ENCODE results near the gene NHS.

Gene NHS

GRCh38 chrX:17633546-17633945 lies 258.5 kb downstream of the NHS start:
- DNase-seq: no peak

GRCh38 chrX:17634542-17635207 lies 259.7 kb downstream of the NHS start:
- DNase-seq: no peak

- DNase-seq: no peak
These were observed 260.2 kb downstream of the NHS start for GRCh38 chrX:17635231-17635630.

GRCh38 chrX:17637235-17637634 lies 262.2 kb downstream of the NHS start:
- DNase-seq: no peak

- no peak for DNase-seq
These were observed 263.7 kb downstream of the NHS start for GRCh38 chrX:17638731-17639130.

GRCh38 chrX:17642891-17643290 lies 267.9 kb downstream of the NHS start:
- DNase-seq: no peak

GRCh38 chrX:17643528-17643927 lies 268.5 kb downstream of the NHS start:
- no peak for DNase-seq

- DNase-seq: no peak
These were observed 269.0 kb downstream of the NHS start for GRCh38 chrX:17644001-17644400.

- peak; percentile 22 for DNase-seq
These were observed 279.1 kb downstream of the NHS start for GRCh38 chrX:17654116-17654515.

GRCh38 chrX:17655211-17656034 lies 280.4 kb downstream of the NHS start:
- DNase-seq: no peak

GRCh38 chrX:17656035-17656418 lies 281.0 kb downstream of the NHS start:
- DNase-seq: no peak

GRCh38 chrX:17656556-17656955 lies 281.6 kb downstream of the NHS start:
- no peak for DNase-seq

GRCh38 chrX:17662391-17662790 lies 287.4 kb downstream of the NHS start:
- DNase-seq: no peak

- no peak for DNase-seq
These were observed 293.9 kb downstream of the NHS start for GRCh38 chrX:17668929-17669328.

GRCh38 chrX:17669458-17669857 lies 294.5 kb downstream of the NHS start:
- DNase-seq: no peak

- DNase-seq: no peak
These were observed 294.9 kb downstream of the NHS start for GRCh38 chrX:17669891-17670290.

- no peak for DNase-seq
These were observed 295.9 kb downstream of the NHS start for GRCh38 chrX:17670874-17671273.

GRCh38 chrX:17674601-17675000 lies 299.6 kb downstream of the NHS start:
- no peak for DNase-seq

GRCh38 chrX:17679261-17679660 lies 304.3 kb downstream of the NHS start:
- DNase-seq: no peak

GRCh38 chrX:17679820-17680219 lies 304.8 kb downstream of the NHS start:
- no peak for DNase-seq

GRCh38 chrX:17680732-17681413 lies 305.9 kb downstream of the NHS start:
- no peak for DNase-seq

GRCh38 chrX:17682259-17682658 lies 307.3 kb downstream of the NHS start:
- DNase-seq: peak; percentile 3

GRCh38 chrX:17685026-17685425 lies 310.0 kb downstream of the NHS start:
- DNase-seq: no peak

GRCh38 chrX:17687648-17688047 lies 312.6 kb downstream of the NHS start:
- DNase-seq: no peak

Data from activated CD4-positive, alpha-beta T cell treated with anti-CD3 and anti-CD28 coated beads, Interleukin-2, Interleukin-6, amounts not matched to agents 100 ng/mL and 50 ng/mL, durations not matched to agents 16 hours and 8 hours (primary cell).